Right lobe of liver (tissue), 6 donors: ENCODE measurements around the gene LRBA. TPM values are rescaled to one million over a fixed set of nuclear protein-coding genes. Genes with fewer than 3 reads are reported as not detected.
"Not testable (repeated sequence)": the region's sequence is repeated elsewhere in the genome, so short reads cannot be mapped to it uniquely, and the experiment has no call there.

Source experiments
- ATAC-seq, 4 donors: fragments of 200-7000 bp; cut with Tn5 transposase; one replicate each; pipeline ENCODE4 v1.9.1; 2020; ENCODE audit warnings: mild to moderate bottlenecking in 4 of 4, moderate library complexity in 4 of 4
- DNase-seq, 3 donors: peaks; one replicate each; pipeline ENCODE4 v3.0.0-alpha.2; 2020
- H3K27ac ChIP-seq, 3 donors: fragments of 200-600 bp; one replicate each; pipeline ENCODE4 v1.8.0; 2022
- H3K27me3 ChIP-seq, 2 donors: fragments of 200-600 bp; one replicate each; pipeline ENCODE4 v1.8.0; 2022
- H3K36me3 ChIP-seq, 4 donors: fragments of 200-600 bp; sonication (generic) in 1 of 4; one replicate each; pipeline versions ENCODE4 v1.5.1 to v1.8.0; 2017 to 2022; ENCODE audit warnings: control low read depth in 1 of 4
- H3K4me1 ChIP-seq, 4 donors: fragments of 200-600 bp; sonication (generic) in 1 of 4; one replicate each; pipeline versions ENCODE4 v1.5.1 to v1.8.0; 2017 to 2022; ENCODE audit warnings: control low read depth in 1 of 4
- H3K4me3 ChIP-seq, 3 donors: fragments of 200-600 bp; one replicate each; pipeline ENCODE4 v1.8.0; 2022
- H3K9me3 ChIP-seq, 4 donors: fragments of 200-600 bp; sonication (generic) in 1 of 4; one replicate each; pipeline versions ENCODE4 v1.5.1 to v1.8.0; 2017 to 2022; ENCODE audit warnings: control low read depth in 1 of 4
- POLR2A ChIP-seq: fragments of 450-650 bp; IDR thresholded peaks from one replicate; pipeline ENCODE4 v1.6.1; 2017; ENCODE audit warnings: antibody characterized with exemption, mild to moderate bottlenecking
- WGBS: methylation state at CpG from one replicate; pipeline ENCODE4 v1.1.6; 2018; ENCODE audit warnings: low coverage, low lambda C conversion rate; ENCODE audit not compliant: insufficient coverage; ENCODE audit errors: missing lambda C conversion rate; 5-methylcytosine and 5-hydroxymethylcytosine counted together
- intact Hi-C, 2 donors: fragments of 100-400 bp; cut with DNase I; formaldehyde crosslinking; loops; one replicate each; pipeline versions ENCODE4 v1.11.2 to v1.14.1; 2022
- long read RNA-seq: library from polyadenylated mRNA; unstranded; transcript quantifications from one replicate; pipeline ENCODE4 v2.0.0, GENCODE V29; 2019
- total RNA-seq, 6 experiments: library from RNA; depleted of rRNA in 2 of 6; stranded (reverse); fragments of >200 nt in 2 of 6; fragmentation: NEBNext Ultra II Directional in 3 of 6; extraction: Animal tissue kit (Norgen Biotek cat#: 25700) in 3 of 6; gene quantifications; one replicate each; pipeline versions ENCODE4 v1.1.0 to v1.2.4, GENCODE V29; 2016 to 2023
- TF ChIP-seq, protein P1 (sequence below), 4 donors: fragments of 200-600 bp in 3 of 4; fragments of 450-650 bp in 1 of 4; IDR thresholded peaks; one replicate each; pipeline versions ENCODE4 v1.5.1 to v1.8.0; 2016 to 2022; ENCODE audit warnings: antibody characterized with exemption in 4 of 4, mild to moderate bottlenecking in 2 of 4
- donor health status: DM: no; HTN: yes; CAD: no.
- donor health status: DM: no; HTN: no; CAD: no.
- donor health status: DM: no; HTN: no; CAD: no.
- donor health status: DM: no; HTN: yes; CAD: no.
- donor health status: DM: no; HTN: yes; CAD: no.

Gene LRBA, protein sequence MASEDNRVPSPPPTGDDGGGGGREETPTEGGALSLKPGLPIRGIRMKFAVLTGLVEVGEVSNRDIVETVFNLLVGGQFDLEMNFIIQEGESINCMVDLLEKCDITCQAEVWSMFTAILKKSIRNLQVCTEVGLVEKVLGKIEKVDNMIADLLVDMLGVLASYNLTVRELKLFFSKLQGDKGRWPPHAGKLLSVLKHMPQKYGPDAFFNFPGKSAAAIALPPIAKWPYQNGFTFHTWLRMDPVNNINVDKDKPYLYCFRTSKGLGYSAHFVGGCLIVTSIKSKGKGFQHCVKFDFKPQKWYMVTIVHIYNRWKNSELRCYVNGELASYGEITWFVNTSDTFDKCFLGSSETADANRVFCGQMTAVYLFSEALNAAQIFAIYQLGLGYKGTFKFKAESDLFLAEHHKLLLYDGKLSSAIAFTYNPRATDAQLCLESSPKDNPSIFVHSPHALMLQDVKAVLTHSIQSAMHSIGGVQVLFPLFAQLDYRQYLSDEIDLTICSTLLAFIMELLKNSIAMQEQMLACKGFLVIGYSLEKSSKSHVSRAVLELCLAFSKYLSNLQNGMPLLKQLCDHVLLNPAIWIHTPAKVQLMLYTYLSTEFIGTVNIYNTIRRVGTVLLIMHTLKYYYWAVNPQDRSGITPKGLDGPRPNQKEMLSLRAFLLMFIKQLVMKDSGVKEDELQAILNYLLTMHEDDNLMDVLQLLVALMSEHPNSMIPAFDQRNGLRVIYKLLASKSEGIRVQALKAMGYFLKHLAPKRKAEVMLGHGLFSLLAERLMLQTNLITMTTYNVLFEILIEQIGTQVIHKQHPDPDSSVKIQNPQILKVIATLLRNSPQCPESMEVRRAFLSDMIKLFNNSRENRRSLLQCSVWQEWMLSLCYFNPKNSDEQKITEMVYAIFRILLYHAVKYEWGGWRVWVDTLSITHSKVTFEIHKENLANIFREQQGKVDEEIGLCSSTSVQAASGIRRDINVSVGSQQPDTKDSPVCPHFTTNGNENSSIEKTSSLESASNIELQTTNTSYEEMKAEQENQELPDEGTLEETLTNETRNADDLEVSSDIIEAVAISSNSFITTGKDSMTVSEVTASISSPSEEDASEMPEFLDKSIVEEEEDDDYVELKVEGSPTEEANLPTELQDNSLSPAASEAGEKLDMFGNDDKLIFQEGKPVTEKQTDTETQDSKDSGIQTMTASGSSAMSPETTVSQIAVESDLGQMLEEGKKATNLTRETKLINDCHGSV (N-terminal part only)
- total RNA-seq, result 10 to 100 TPM; 18.9 to 48.1 (median 24.5) TPM
- long read RNA-seq, result 0 reads

DNA sequence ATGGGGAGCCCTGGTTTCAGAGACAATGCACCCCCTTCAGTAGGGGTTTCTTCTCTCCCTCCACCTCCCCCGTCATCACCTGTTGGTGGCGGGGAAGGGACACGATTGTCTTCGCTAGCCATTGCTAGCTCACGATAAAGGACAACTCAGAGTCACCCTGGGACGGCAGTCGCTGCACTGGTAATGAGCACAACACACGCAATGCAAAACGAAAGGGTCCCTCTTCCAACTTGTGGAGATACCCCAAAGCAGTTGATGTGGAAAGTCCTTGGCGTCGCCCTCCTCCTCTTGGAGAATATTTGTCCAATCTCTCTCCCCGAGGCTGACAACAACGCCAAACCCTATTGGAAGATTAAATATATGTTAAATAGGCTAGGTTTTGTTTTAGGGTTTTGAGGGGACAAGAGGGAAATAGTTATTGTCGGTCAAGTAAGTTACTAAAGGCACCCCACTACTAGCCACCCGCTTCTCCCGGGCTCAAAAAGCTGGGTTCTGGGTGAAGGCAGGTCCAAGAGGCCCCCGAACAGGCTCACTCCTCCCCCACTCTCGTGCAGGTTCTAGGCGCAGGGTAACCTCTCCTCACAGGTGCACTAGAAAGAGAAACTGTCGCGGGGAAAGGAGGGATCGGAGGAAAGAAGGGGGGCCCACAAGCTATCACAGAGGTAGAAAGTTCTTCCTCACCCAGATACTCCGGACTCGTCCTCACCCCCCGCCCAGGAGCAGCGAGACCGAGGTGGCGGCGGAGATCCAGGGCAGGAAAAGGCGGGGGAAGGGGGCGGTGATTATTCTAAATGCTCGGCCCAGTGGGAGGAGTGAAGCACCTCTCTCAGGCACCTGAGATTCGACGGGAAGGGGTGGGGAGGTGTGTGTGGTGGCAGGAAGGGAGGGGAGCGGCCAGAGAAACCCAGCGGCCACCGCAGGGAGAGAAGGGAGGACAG is at the start of gene LRBA:
Gene LRBA (minus strand): TSS at position 764 of the 938 bp plus-strand sequence. CDS start 642 bp downstream, at position 122.
- WGBS, result 2% methylated on average over 25 of the region's 37 CpGs
- peak; percentile 88 to 94 (median 89) for ATAC-seq
- intact Hi-C loops, result no loop called here
- Histone ChIP-seq H3K9me3 (no peaks in the 10 kb centered on the region), H3K27ac (peak within 1 kb of the TSS; percentile 84 to 94 (median 85)), H3K4me3 (peak within 1 kb of the TSS; percentile 84 to 100 (median 99)), H3K4me1 (peaks cover 0 to 15% (median 6%) of the 10 kb centered on the region in 4 donors), H3K27me3 (no peaks in the 10 kb centered on the region), H3K36me3 (no peaks in the 10 kb centered on the region)
- DNase-seq, result peak; percentile 86 to 91 (median 91)
- no peak for TF ChIP-seq POLR2A

DNA sequence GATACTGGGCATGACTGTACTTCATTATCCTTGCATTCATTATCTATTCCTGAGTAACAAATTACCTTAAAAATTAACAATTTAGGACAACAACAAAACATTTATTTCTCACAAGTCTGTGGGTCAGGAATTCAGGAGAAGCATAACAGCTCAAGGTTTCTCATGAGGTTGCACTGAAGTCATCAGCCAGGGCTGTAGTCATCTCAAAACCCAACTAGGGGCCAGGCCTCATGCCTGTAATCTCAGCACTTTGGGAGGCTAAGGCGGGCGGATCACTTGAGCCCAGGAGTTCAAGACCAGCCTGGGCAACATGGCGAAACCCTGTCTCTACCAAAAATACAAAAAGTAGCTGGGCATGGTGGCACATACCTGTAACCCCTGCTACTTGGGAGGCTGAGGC is 48.1 kb upstream of the LRBA start:
- 90% methylated on average over 2 of the region's 3 CpGs for WGBS
- DNase-seq, H3K4me3 ChIP-seq, H3K27me3 ChIP-seq, intact Hi-C loops, H3K36me3 ChIP-seq, ATAC-seq, H3K4me1 ChIP-seq, H3K27ac ChIP-seq, H3K9me3 ChIP-seq: not testable (repeated sequence)

DNA sequence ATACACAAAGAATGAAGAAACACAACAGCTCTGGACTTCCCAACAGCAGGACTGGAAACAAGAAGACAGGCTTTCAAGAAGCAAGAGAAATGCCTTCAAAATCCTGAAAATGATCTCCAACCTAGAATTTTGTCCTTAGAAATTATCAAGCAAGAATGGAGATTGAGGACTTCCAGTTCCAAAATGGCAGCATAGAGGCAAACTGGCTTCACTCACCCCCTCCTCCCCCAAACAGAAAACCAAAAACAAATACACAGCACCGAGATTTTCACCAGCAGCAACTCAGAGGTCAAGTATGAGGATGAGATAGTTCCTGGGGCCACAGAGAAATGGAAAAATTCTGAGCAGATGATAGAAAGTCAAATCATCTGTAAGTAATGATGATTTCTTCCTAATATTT is 40.5 kb upstream of the LRBA start:
- no peaks in the 10 kb centered on the region for H3K9me3 ChIP-seq
- H3K27ac ChIP-seq, result no peak overlapping the region
- no peaks in the 10 kb centered on the region for H3K4me1 ChIP-seq
- H3K36me3 ChIP-seq, result no peaks in the 10 kb centered on the region
- TF ChIP-seq, protein P1, sequence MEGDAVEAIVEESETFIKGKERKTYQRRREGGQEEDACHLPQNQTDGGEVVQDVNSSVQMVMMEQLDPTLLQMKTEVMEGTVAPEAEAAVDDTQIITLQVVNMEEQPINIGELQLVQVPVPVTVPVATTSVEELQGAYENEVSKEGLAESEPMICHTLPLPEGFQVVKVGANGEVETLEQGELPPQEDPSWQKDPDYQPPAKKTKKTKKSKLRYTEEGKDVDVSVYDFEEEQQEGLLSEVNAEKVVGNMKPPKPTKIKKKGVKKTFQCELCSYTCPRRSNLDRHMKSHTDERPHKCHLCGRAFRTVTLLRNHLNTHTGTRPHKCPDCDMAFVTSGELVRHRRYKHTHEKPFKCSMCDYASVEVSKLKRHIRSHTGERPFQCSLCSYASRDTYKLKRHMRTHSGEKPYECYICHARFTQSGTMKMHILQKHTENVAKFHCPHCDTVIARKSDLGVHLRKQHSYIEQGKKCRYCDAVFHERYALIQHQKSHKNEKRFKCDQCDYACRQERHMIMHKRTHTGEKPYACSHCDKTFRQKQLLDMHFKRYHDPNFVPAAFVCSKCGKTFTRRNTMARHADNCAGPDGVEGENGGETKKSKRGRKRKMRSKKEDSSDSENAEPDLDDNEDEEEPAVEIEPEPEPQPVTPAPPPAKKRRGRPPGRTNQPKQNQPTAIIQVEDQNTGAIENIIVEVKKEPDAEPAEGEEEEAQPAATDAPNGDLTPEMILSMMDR (IDR thresholded peaks at IDR 0.05), result no peak
- no peak for TF ChIP-seq POLR2A
- 24% methylated on average over 1 of the region's 1 CpG for WGBS
- H3K27me3 ChIP-seq, result no peaks in the 10 kb centered on the region
- no peak overlapping the region for H3K4me3 ChIP-seq
- intact Hi-C loops, result no loop called here
- ATAC-seq (no peak), DNase-seq (no peak)

DNA sequence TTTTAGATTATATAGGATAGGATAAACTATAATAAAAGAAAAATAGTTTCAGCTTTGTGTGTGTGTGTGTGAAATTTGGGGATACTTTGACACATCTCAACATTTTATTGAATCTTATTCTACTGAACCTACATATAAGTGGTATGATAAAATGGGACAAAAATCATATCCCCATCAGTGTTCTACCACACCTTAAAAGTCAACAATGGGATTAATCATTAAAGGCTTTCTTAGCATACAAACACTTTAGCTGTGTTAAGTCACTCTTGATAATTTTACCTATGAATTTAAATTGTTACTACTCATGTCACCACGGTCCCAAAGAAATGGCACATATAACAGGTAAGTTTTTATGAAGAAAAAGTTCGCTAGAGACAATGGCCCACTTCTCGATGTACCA is 37.7 kb upstream of the LRBA start:
- ATAC-seq (no peak), DNase-seq (no peak)
- H3K4me1 ChIP-seq, result no peaks in the 10 kb centered on the region
- intact Hi-C loops, result no loop called here
- no peaks in the 10 kb centered on the region for H3K36me3 ChIP-seq
- H3K9me3 ChIP-seq, result no peaks in the 10 kb centered on the region
- no peaks in the 10 kb centered on the region for H3K27me3 ChIP-seq
- 81% methylated on average over 3 of the region's 3 CpGs for WGBS
- no peak overlapping the region for H3K27ac ChIP-seq
- TF ChIP-seq, protein P1 (IDR thresholded peaks at IDR 0.05), result no peak
- no peak for TF ChIP-seq POLR2A
- no peak overlapping the region for H3K4me3 ChIP-seq
